HepG2 (cell line): ENCODE results near the gene HDAC3. TPM values are rescaled to one million over a fixed set of nuclear protein-coding genes. Genes with fewer than 3 reads are reported as not detected.

ENCODE experiments used
- CEBPG ChIP-seq: IDR thresholded peaks from 2 replicates; pipeline ENCODE4 v1.6.1; 2016
- FOXJ3 ChIP-seq: sonication (generic); formaldehyde crosslinking; IDR thresholded peaks from 2 replicates; pipeline ENCODE4 v1.4.0; 2020; ENCODE audit warnings: missing genetic modification reagents, mild to moderate bottlenecking, borderline replicate concordance
- GABPA ChIP-seq, 2 experiments: IDR thresholded peaks; 2 replicates each; pipeline ENCODE4 v1.6.1; 2011 to 2016; ENCODE audit warnings: low read depth in 2 of 2, low read length in 1 of 2, missing biosample characterization in 1 of 2, missing genetic modification characterization in 1 of 2
- GATAD2A ChIP-seq: IDR thresholded peaks from 2 replicates; pipeline ENCODE4 v1.6.1; 2016
- HNRNPL ChIP-seq: fragments of 200-400 bp; formaldehyde crosslinking; IDR thresholded peaks from 2 replicates; pipeline ENCODE4 v1.6.1; 2017; ENCODE audit warnings: mild to moderate bottlenecking, low read depth, low read length
- KLF13 ChIP-seq: sonication (generic); formaldehyde crosslinking; IDR thresholded peaks from 2 replicates; pipeline ENCODE4 v1.4.0; 2020; ENCODE audit warnings: mild to moderate bottlenecking, missing genetic modification reagents
- KMT2B ChIP-seq: IDR thresholded peaks from 2 replicates; pipeline ENCODE4 v1.6.1; 2016; ENCODE audit warnings: missing genetic modification reagents, missing compliant biosample characterization
- LCORL ChIP-seq, 2 experiments: fragments of 450-650 bp in 1 of 2; sonication (generic) in 1 of 2; formaldehyde crosslinking in 1 of 2; IDR thresholded peaks; 2 replicates each; pipeline versions ENCODE4 v1.5.0 to v1.6.1; 2017 to 2020; ENCODE audit warnings: antibody characterized with exemption in 1 of 2, missing genetic modification reagents in 1 of 2
- NR1H2 ChIP-seq: sonication (generic); formaldehyde crosslinking; IDR thresholded peaks from 2 replicates; pipeline ENCODE4 v1.8.1; 2022; ENCODE audit warnings: low read depth, missing genetic modification reagents, borderline replicate concordance
- SALL1 ChIP-seq: sonication (generic); formaldehyde crosslinking; IDR thresholded peaks from 2 replicates; pipeline ENCODE4 v1.8.0; 2022; ENCODE audit warnings: mild to moderate bottlenecking, missing genetic modification reagents
- SCMH1 ChIP-seq: sonication (generic); formaldehyde crosslinking; IDR thresholded peaks from 2 replicates; pipeline ENCODE4 v1.9.0; 2021; ENCODE audit warnings: missing genetic modification reagents, mild to moderate bottlenecking, borderline replicate concordance
- SNRNP70 ChIP-seq: fragments of 200-400 bp; formaldehyde crosslinking; IDR thresholded peaks from 2 replicates; pipeline ENCODE4 v1.6.1; 2017; ENCODE audit warnings: mild to moderate bottlenecking, low read depth, low read length, moderate library complexity
- XRCC5 ChIP-seq: fragments of 200-400 bp; formaldehyde crosslinking; optimal IDR thresholded peaks from 2 replicates; pipeline ENCODE3; 2017; ENCODE audit warnings: mild to moderate bottlenecking, low read length
- ZBTB8A ChIP-seq: sonication (generic); formaldehyde crosslinking; IDR thresholded peaks from 2 replicates; pipeline ENCODE4 v1.4.0; 2020; ENCODE audit warnings: mild to moderate bottlenecking, low read depth, missing genetic modification reagents, borderline replicate concordance
- ZNF253 ChIP-seq: sonication (generic); formaldehyde crosslinking; IDR thresholded peaks from 2 replicates; pipeline ENCODE4 v1.8.0; 2022; ENCODE audit warnings: mild to moderate bottlenecking, missing genetic modification reagents, borderline replicate concordance
- ZNF256 ChIP-seq: sonication (generic); formaldehyde crosslinking; conservative IDR thresholded peaks from 2 replicates; pipeline ENCODE4 v1.4.0; 2020; ENCODE audit warnings: missing genetic modification reagents
- ZNF34 ChIP-seq: sonication (generic); formaldehyde crosslinking; IDR thresholded peaks from 2 replicates; pipeline ENCODE4 v1.4.0; 2020; ENCODE audit warnings: mild to moderate bottlenecking, missing genetic modification reagents, borderline replicate concordance
- ZNF383 ChIP-seq: sonication (generic); formaldehyde crosslinking; IDR thresholded peaks from 2 replicates; pipeline ENCODE4 v1.4.0; 2020; ENCODE audit warnings: missing genetic modification reagents, mild to moderate bottlenecking, borderline replicate concordance
- ZNF430 ChIP-seq: sonication (generic); formaldehyde crosslinking; IDR thresholded peaks from 2 replicates; pipeline ENCODE4 v1.9.0; 2021; ENCODE audit warnings: mild to moderate bottlenecking, missing genetic modification reagents
- ZNF556 ChIP-seq: sonication (generic); formaldehyde crosslinking; IDR thresholded peaks from 2 replicates; pipeline ENCODE4 v1.4.0; 2020; ENCODE audit warnings: mild to moderate bottlenecking, missing genetic modification reagents, borderline replicate concordance
- ZNF775 ChIP-seq: sonication (generic); formaldehyde crosslinking; IDR thresholded peaks from 2 replicates; pipeline ENCODE4 v1.4.0; 2020; ENCODE audit warnings: missing genetic modification reagents, mild to moderate bottlenecking, moderate library complexity, borderline replicate concordance
- polyA plus RNA-seq, 8 experiments: library from polyadenylated mRNA; depleted of rRNA in 3 of 8; stranded (reverse) in 7 of 8; unstranded in 1 of 8; fragments of >200 nt; fragmentation: Illumina TruSeq in 4 of 8; extraction: Trizol in 4 of 8; gene quantifications; 2 replicates each; pipeline versions ENCODE4 v1.2.1 to v1.2.3, GENCODE V29; 2011 to 2016; ENCODE audit warnings: low read depth in 4 of 8, missing spikeins in 1 of 8, mixed read lengths in 1 of 8; ENCODE audit not compliant: insufficient read depth in 1 of 8
- total RNA-seq, 5 experiments: library from RNA; depleted of rRNA; stranded (reverse); fragments of >200 nt; fragmentation: Illumina TruSeq; extraction: Trizol; gene quantifications; 2 replicates each; pipeline ENCODE4 v1.2.3, GENCODE V29; 2016; ENCODE audit warnings: low read depth in 1 of 5
- TF ChIP-seq, protein P1 (sequence below): IDR thresholded peaks from 2 replicates; pipeline ENCODE4 v1.6.1; 2016; ENCODE audit warnings: missing compliant biosample characterization, missing genetic modification reagents, borderline replicate concordance
- TF ChIP-seq, protein P2 (sequence below): sonication (generic); formaldehyde crosslinking; IDR thresholded peaks from 2 replicates; pipeline ENCODE4 v1.8.1; 2023; ENCODE audit warnings: missing genetic modification reagents, mild to moderate bottlenecking, borderline replicate concordance
- TF ChIP-seq, protein P3 (sequence below): sonication (generic); formaldehyde crosslinking; IDR thresholded peaks from 2 replicates; pipeline ENCODE4 v1.8.1; 2023; ENCODE audit warnings: mild to moderate bottlenecking, missing genetic modification reagents
- TF ChIP-seq, protein P4 (sequence below): IDR thresholded peaks from 2 replicates; pipeline ENCODE4 v1.6.1; 2018; ENCODE audit warnings: missing genetic modification reagents, mild to moderate bottlenecking, missing compliant biosample characterization

HDAC3 gene
- total and polyA plus RNA-seq, 2 of the 13 experiments (the other 11 are each of a cell fraction or from before 2014, with no cell fraction given): 84.0 to 94.1 TPM

DNA sequence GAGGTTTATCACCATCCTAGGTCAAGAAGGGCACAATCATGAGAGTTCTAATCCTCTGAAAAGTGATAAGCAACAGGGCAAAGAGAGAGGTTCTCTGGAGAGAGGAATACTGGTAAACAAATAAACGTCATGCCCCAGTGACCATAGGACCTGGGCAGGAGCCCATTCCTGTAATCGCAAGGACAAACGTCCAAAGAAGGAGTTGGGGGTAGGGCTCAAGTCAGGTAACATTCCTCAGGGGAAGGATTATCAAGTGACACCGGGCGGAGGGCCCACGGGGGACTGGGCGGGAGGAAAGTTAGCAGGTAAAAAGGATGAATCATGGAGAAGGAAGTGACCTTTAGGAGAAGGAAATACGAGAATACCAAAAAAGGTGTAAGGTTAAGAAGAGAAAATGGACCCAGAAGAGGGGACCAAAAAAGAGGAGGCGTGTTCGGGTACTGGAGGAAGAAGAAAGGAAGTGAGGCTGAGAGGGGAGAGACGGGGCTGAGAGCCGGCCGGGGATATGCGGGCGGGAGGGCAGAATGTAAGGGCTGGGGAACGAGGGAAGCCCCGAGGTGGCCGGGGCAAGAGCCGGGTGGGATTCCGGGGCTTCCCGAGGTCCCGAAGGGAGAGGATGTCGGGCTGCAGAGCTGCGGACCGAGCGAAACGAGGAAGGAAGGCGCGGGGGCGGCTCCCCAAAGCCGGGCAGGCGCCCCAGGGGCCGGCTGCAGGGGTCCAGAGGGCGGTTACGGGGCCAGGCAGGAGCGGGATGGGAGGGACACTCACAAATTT lies 18.4 kb downstream of the HDAC3 start (continued):
- TF ChIP-seq LCORL (IDR thresholded peaks at IDR 0.05) (no peak), LCORL (CRISPR knock-in tag; IDR thresholded peaks at IDR 0.05) (0 out of 2 replicates have a peak, but pooled peaks have one; percentile 29), SALL1 (peak; percentile 14; the same call in 1 of the 2 replicates), FOXJ3 (CRISPR knock-in tag) (no peak), ZNF556 (peak; percentile 20; the same call in 1 of the 2 replicates), CEBPG (no peak), ZNF256 (no peak), ZNF430 (CRISPR knock-in tag) (no peak), XRCC5 (no peak), SNRNP70 (no peak), ZNF383 (CRISPR knock-in tag) (no peak), SCMH1 (no peak), HNRNPL (no peak), ZNF253 (no peak), GATAD2A (CRISPR knock-in tag) (peak; percentile 62), KLF13 (CRISPR knock-in tag) (no peak), ZNF775 (CRISPR knock-in tag) (no peak), ZNF34 (CRISPR knock-in tag) (no peak), KMT2B (0 out of 2 replicates have a peak, but pooled peaks have one; percentile 51), GABPA (IDR thresholded peaks at IDR 0.05; ENCODE audit: low read depth, low read length) (0 out of 2 replicates have a peak, but pooled peaks have one; percentile 18), GABPA (CRISPR knock-in tag; IDR thresholded peaks at IDR 0.05; ENCODE audit: low read depth) (peak; percentile 72), NR1H2 (CRISPR knock-in tag) (no peak), ZBTB8A (no peak)
- TF ChIP-seq, protein P1, sequence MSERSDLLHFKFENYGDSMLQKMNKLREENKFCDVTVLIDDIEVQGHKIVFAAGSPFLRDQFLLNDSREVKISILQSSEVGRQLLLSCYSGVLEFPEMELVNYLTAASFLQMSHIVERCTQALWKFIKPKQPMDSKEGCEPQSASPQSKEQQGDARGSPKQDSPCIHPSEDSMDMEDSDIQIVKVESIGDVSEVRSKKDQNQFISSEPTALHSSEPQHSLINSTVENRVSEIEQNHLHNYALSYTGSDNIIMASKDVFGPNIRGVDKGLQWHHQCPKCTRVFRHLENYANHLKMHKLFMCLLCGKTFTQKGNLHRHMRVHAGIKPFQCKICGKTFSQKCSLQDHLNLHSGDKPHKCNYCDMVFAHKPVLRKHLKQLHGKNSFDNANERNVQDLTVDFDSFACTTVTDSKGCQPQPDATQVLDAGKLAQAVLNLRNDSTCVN: no peak
- TF ChIP-seq, protein P2, sequence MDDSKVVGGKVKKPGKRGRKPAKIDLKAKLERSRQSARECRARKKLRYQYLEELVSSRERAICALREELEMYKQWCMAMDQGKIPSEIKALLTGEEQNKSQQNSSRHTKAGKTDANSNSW (CRISPR knock-in tag): no peak
- TF ChIP-seq, protein P3, sequence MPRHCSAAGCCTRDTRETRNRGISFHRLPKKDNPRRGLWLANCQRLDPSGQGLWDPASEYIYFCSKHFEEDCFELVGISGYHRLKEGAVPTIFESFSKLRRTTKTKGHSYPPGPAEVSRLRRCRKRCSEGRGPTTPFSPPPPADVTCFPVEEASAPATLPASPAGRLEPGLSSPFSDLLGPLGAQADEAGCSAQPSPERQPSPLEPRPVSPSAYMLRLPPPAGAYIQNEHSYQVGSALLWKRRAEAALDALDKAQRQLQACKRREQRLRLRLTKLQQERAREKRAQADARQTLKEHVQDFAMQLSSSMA (CRISPR knock-in tag): no peak
- TF ChIP-seq, protein P4, sequence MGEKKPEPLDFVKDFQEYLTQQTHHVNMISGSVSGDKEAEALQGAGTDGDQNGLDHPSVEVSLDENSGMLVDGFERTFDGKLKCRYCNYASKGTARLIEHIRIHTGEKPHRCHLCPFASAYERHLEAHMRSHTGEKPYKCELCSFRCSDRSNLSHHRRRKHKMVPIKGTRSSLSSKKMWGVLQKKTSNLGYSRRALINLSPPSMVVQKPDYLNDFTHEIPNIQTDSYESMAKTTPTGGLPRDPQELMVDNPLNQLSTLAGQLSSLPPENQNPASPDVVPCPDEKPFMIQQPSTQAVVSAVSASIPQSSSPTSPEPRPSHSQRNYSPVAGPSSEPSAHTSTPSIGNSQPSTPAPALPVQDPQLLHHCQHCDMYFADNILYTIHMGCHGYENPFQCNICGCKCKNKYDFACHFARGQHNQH (CRISPR knock-in tag): 0 out of 2 replicates have a peak, but pooled peaks have one; percentile 31
